Spleen (tissue), 7 donors: ENCODE results near the gene FAM234B.

Source experiments
- POLR2A ChIP-seq, 3 donors: fragments of 450-650 bp; IDR thresholded peaks; one replicate each; pipeline ENCODE4 v1.5.1; 2017; ENCODE audit warnings: antibody characterized with exemption in 3 of 3, mild to moderate bottlenecking in 1 of 3
- TF ChIP-seq, protein P1 (sequence below), 11 experiments: fragments of 200-600 bp in 7 of 11; fragments of 450-650 bp in 4 of 11; sonication (generic) in 4 of 11; IDR thresholded peaks in 8 of 11; conservative IDR thresholded peaks in 3 of 11; 1 replicate in 7 of 11; 2 replicates in 4 of 11; pipeline versions ENCODE4 v1.4.0 to v1.8.0; 2016 to 2021; ENCODE audit warnings: antibody characterized with exemption in 11 of 11, inconsistent platforms in 4 of 11, mild to moderate bottlenecking in 1 of 11
- donor health status: DM: no; HTN: no; CAD: no; lungs with moderate emphysema.
- donor health status: DM: no; HTN: no; CAD: no.
- donor health status: DM: no; HTN: no; CAD: no.

DNA sequence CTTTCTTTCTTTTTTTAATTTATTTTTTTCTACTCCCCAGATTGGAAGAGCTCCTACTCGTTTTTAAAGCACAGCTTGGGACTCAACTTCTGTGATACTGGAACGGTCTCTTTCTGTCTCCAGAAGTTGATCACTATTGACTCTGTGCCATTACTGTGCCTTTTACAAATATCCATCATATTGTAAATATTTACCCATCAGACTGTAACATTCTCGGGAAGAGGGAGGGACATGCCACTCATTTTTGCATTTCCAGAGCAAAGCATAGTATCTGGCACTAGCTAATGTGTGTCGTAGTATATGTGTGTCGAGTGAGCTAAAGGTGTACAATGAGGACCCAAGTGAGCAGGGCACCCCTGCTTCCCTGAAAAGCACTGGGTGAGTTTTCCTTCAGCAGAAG lies 83.3 kb downstream of the FAM234B start:
- TF ChIP-seq, protein P1, sequence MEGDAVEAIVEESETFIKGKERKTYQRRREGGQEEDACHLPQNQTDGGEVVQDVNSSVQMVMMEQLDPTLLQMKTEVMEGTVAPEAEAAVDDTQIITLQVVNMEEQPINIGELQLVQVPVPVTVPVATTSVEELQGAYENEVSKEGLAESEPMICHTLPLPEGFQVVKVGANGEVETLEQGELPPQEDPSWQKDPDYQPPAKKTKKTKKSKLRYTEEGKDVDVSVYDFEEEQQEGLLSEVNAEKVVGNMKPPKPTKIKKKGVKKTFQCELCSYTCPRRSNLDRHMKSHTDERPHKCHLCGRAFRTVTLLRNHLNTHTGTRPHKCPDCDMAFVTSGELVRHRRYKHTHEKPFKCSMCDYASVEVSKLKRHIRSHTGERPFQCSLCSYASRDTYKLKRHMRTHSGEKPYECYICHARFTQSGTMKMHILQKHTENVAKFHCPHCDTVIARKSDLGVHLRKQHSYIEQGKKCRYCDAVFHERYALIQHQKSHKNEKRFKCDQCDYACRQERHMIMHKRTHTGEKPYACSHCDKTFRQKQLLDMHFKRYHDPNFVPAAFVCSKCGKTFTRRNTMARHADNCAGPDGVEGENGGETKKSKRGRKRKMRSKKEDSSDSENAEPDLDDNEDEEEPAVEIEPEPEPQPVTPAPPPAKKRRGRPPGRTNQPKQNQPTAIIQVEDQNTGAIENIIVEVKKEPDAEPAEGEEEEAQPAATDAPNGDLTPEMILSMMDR (IDR thresholded peaks at IDR 0.05 in 8 of 11, conservative IDR thresholded peaks at IDR 0.05 in 3 of 11), result no peak
- no peak for TF ChIP-seq POLR2A (IDR thresholded peaks at IDR 0.05)
